ENCODE data around the gene SLC2A13.

DNA sequence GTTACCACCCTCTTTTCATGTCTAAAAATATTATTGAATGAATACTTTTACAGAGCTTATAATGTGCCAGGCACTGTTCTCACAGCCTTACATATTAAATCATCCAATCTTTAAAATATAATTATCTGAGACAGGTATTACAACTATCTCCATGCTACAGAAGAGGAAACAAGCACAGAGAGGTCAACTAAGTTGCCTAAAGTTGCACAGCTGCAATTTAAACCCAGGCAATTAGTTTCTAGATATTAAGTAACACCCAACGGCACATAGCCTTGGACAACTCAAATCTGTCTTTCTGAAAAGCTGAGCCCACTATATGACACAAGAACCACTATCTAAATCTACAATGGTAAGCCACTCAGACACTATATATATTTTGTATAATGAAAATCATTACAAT, 92.6 kb downstream of the SLC2A13 start:
- TF ChIP-seq TAF1 (IDR thresholded peaks at IDR 0.05; ENCODE audit: borderline replicate concordance, low read depth, low read length) (no peak), POLR2AphosphoS5 (IDR thresholded peaks at IDR 0.05; ENCODE audit: low read depth, low read length) (no peak), POLR2A (IDR thresholded peaks at IDR 0.05; ENCODE audit: low read depth, low read length) (no peak)
